Fibroblast of lung (primary cell): ENCODE data around the gene GPR132. TPM values are rescaled to one million over a fixed set of nuclear protein-coding genes. Genes with fewer than 3 reads are reported as not detected.

Experiments used
- DNase-seq, 2 donors: peaks; one replicate each; pipeline versions ENCODE4 v3.0.0 to v3.0.0-alpha.2; 2010; ENCODE audit warnings: low read depth in 2 of 2
- H2AFZ ChIP-seq: 2 replicates; pipeline ENCODE4 v1.5.1; 2012; ENCODE audit warnings: low read length, control low read depth, inconsistent platforms
- H3K27ac ChIP-seq: 2 replicates; pipeline ENCODE4 v1.5.1; 2011; ENCODE audit warnings: low read length, control low read depth; ENCODE audit not compliant: insufficient read depth
- H3K27me3 ChIP-seq: 2 replicates; pipeline ENCODE4 v1.5.1; 2011; ENCODE audit warnings: mild to moderate bottlenecking, low read length; ENCODE audit not compliant: control insufficient read depth, insufficient read depth
- H3K36me3 ChIP-seq: 2 replicates; pipeline ENCODE4 v1.5.1; 2011; ENCODE audit warnings: low read length; ENCODE audit not compliant: control insufficient read depth, insufficient read depth
- H3K4me1 ChIP-seq: 2 replicates; pipeline ENCODE4 v1.5.1; 2011; ENCODE audit warnings: low read length; ENCODE audit not compliant: control insufficient read depth, insufficient read depth; ENCODE audit errors: extremely low read depth
- H3K4me2 ChIP-seq: 2 replicates; pipeline ENCODE4 v1.5.1; 2011; ENCODE audit warnings: low read length, control low read depth; ENCODE audit not compliant: insufficient read depth; ENCODE audit errors: extremely low read depth
- H3K4me3 ChIP-seq, 4 experiments: fragments of 200-600 bp in 1 of 4; sonication (generic) in 1 of 4; replicated peaks in 1 of 4; 2 replicates each; pipeline ENCODE4 v1.5.1; 2011 to 2016; ENCODE audit warnings: low read length in 4 of 4, low read depth in 3 of 4, mild to moderate bottlenecking in 3 of 4, control low read depth in 2 of 4, inconsistent platforms in 1 of 4, mixed read lengths in 1 of 4; ENCODE audit not compliant: insufficient read depth in 1 of 4; ENCODE audit errors: control extremely low read depth in 1 of 4
- H3K79me2 ChIP-seq: 2 replicates; pipeline ENCODE4 v1.5.1; 2012; ENCODE audit warnings: mild to moderate bottlenecking, low read length, inconsistent platforms; ENCODE audit not compliant: control insufficient read depth, insufficient read depth
- H3K9ac ChIP-seq: 2 replicates; pipeline ENCODE4 v1.5.1; 2011; ENCODE audit warnings: mild to moderate bottlenecking, low read length, control low read depth; ENCODE audit not compliant: insufficient read depth
- H3K9me3 ChIP-seq: 2 replicates; pipeline ENCODE4 v1.5.1; 2012; ENCODE audit warnings: low read depth, low read length; ENCODE audit not compliant: control insufficient read depth, insufficient read depth
- H4K20me1 ChIP-seq: 2 replicates; pipeline ENCODE4 v1.5.1; 2011; ENCODE audit warnings: low read length; ENCODE audit not compliant: control insufficient read depth, insufficient read depth; ENCODE audit errors: extremely low read depth
- CTCF ChIP-seq, 2 donors: IDR thresholded peaks in 1 of 2; conservative IDR thresholded peaks in 1 of 2; 1 replicate in 1 of 2; 2 replicates in 1 of 2; pipeline ENCODE4 v1.5.1; 2011 to 2012; ENCODE audit warnings: low read length in 2 of 2, control low read depth in 1 of 2, inconsistent platforms in 1 of 2, low read depth in 1 of 2, mild to moderate bottlenecking in 1 of 2
- EZH2 ChIP-seq: IDR thresholded peaks from 2 replicates; pipeline ENCODE4 v1.5.1; 2012; ENCODE audit warnings: low read length, control low read depth, mild to moderate bottlenecking; ENCODE audit errors: missing control alignments
- polyA plus RNA-seq, 2 donors: library from polyadenylated mRNA; depleted of rRNA in 1 of 2; stranded (reverse) in 1 of 2; unstranded in 1 of 2; fragments of >200 nt; gene quantifications; 2 replicates each; pipeline ENCODE4 v1.2.1, GENCODE V29; 2011 to 2012; ENCODE audit warnings: missing spikeins in 1 of 2
- total RNA-seq: library from RNA; depleted of rRNA; stranded (reverse); fragments of >200 nt; gene quantifications from 2 replicates; pipeline ENCODE4 v1.2.1, GENCODE V29; 2014

GPR132 gene
- total and polyA plus RNA-seq, 2 donors (not counting 1 experiment from before 2014, with no cell fraction given): 0.17 TPM; not detected in 1

DNA sequence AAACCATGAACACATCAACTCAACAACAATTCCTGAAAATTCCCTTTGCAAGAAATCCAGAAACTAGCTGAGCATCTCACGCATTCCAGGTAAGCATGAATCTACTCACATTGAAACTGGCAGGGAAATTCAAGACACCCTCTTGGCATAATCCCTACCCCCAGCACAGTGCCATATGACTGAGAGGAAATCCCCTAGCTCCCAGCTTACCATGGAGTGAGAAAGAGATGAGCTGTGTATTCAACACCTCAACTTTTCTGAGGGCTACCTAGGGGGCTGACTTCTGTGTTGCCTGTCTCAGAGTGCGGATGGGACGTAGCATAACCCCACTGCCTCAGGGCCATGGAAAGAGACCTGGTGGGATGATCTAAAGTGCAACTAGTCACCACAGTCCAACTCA is 37.7 kb upstream of the GPR132 start:
- Histone ChIP-seq H3K4me3 (no peak overlapping the region), H3K4me2 (no peak overlapping the region), H3K36me3 (no peaks in the 10 kb centered on the region), H3K9me3 (no peaks in the 10 kb centered on the region), H3K4me1 (no peaks in the 10 kb centered on the region), H3K27me3 (peaks cover 16% of the 10 kb centered on the region), H3K9ac (no peak overlapping the region), H4K20me1 (no peaks in the 10 kb centered on the region), H2AFZ (no peak overlapping the region), H3K79me2 (no peaks in the 10 kb centered on the region), H3K27ac (no peak overlapping the region)
- DNase-seq: no peak
- TF ChIP-seq CTCF (conservative IDR thresholded peaks at IDR 0.05 in 1 of 2, IDR thresholded peaks at IDR 0.05 in 1 of 2; ENCODE audit: low read depth in 1 of 2, low read length in 2 of 2) (no peak), EZH2 (no peak)

DNA sequence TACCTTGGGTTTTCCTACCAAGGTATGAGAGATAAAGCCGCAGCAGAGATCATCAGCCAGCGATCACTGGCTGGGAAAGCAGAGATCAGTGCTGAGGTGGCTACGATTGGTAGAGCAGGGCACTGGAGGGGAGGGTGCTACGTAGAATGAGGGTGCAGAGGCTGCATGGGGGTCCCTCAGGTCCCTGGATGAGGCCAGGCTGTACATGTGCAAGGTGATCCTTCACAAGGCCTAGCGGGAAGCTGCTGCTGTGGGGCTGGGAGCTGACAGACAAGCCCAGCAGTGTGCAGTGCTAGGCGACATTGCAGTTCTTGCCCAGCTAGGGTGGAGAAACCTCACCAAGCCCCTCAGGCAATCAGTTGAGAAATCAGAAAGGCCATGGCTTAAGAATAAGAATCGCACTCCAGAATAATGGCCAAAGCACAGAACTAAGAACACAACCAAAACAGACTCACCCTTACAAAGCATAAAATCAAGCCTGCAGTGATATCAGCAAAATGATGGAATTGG is 37.2 kb upstream of the GPR132 start:
- Histone ChIP-seq H2AFZ (no peak overlapping the region), H3K4me1 (no peaks in the 10 kb centered on the region), H3K9me3 (no peaks in the 10 kb centered on the region), H3K27me3 (peaks cover 16% of the 10 kb centered on the region), H3K36me3 (no peaks in the 10 kb centered on the region), H3K4me3 (no peak overlapping the region), H3K27ac (no peak overlapping the region), H3K4me2 (no peak overlapping the region), H3K79me2 (no peaks in the 10 kb centered on the region), H3K9ac (no peak overlapping the region), H4K20me1 (no peaks in the 10 kb centered on the region)
- TF ChIP-seq CTCF (conservative IDR thresholded peaks at IDR 0.05 in 1 of 2, IDR thresholded peaks at IDR 0.05 in 1 of 2; ENCODE audit: low read depth in 1 of 2, low read length in 2 of 2) (no peak), EZH2 (no peak)
- DNase-seq: no peak

- no peaks in the 10 kb centered on the region for H4K20me1 ChIP-seq
- H3K9ac ChIP-seq: no peak overlapping the region
- no peaks in the 10 kb centered on the region for H3K79me2 ChIP-seq
- H3K27me3 ChIP-seq: peaks cover 19% of the 10 kb centered on the region
- no peak overlapping the region for H3K27ac ChIP-seq
- no peak overlapping the region for H2AFZ ChIP-seq
- TF ChIP-seq CTCF (conservative IDR thresholded peaks at IDR 0.05 in 1 of 2, IDR thresholded peaks at IDR 0.05 in 1 of 2; ENCODE audit: low read depth in 1 of 2, low read length in 2 of 2) (no peak), EZH2 (no peak)
- no peaks in the 10 kb centered on the region for H3K9me3 ChIP-seq
- no peak overlapping the region for H3K4me3 ChIP-seq
- H3K36me3 ChIP-seq: no peaks in the 10 kb centered on the region
- H3K4me1 ChIP-seq: no peaks in the 10 kb centered on the region
- DNase-seq: no peak
- no peak overlapping the region for H3K4me2 ChIP-seq
Observed at GRCh38 chr14:105100910-105101309, 35.7 kb upstream of the GPR132 start.
